HG03575 (cell line): ENCODE results near the gene MICAL3.
"Not testable (repeated sequence)": the region's sequence is repeated elsewhere in the genome, so short reads cannot be mapped to it uniquely, and the experiment has no call there.

ENCODE experiments used
- ATAC-seq: cut with Tn5 transposase; IDR thresholded peaks from one replicate; pipeline ENCODE4 v1.9.1; 2021; ENCODE audit not compliant: unreplicated experiment, insufficient number of reproducible peaks, low FRiP score; ENCODE audit errors: extremely low read depth

MICAL3 gene

DNA sequence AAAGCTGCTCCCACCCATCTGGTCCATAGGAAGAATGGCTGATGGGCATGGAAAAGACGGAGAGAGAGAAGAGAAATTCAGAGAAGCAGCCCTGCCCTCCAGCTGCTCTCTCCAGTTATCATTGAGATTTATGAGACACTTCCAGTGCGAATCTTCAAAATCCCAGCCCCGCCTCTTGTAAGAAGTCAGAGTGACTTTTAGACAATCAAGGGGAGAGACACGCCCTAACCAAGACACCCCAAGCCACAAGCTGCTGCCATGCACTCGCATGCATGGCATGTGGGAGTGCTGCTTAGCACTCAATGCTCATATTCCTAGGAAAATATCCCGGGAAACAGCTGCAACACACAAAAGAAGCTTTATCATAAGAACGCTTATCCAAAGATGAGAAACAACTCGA lies 139.5 kb downstream of the MICAL3 start:
- no peak for ATAC-seq

GRCh38 chr22:17884084-17884483 lies 140.3 kb downstream of the MICAL3 start:
- ATAC-seq, result no peak

DNA sequence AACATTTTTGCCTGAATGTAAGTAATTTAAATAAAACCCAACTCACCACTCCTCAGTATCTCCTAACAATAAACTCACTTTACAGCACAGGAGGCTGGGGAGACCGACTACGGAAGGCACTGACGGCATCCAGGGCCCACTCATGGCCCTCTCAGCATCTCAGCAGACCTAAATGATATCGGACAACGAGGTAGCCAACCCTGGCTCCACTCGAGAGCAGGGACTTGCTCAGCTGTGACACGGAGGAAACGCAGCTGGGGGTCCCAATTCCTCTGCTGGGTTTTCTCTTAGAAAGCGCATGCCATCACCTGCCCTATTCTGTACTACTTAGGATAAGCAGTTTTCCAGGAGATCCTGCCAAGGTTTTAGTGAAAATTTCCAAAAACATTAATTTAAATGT lies 141.0 kb downstream of the MICAL3 start:
- no peak for ATAC-seq

DNA sequence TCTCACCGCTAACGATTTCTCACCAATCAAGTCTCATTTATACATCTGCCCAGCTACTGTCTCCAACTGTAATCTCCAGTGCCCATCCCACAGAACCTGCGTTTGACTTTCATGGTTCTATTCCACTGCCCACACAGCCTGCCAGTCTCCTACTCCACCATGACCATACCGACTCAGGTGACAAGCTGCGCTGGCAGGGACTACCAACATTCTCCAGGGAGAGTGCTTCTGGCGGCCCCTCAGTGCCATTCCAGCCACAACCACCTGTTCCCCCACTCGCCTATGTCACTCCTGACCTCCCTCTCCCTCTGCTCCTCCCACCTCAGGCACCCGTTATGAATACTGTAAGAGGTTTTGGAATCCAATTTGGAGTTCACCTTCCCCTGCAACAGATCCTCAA lies 141.6 kb downstream of the MICAL3 start:
- no peak for ATAC-seq

DNA sequence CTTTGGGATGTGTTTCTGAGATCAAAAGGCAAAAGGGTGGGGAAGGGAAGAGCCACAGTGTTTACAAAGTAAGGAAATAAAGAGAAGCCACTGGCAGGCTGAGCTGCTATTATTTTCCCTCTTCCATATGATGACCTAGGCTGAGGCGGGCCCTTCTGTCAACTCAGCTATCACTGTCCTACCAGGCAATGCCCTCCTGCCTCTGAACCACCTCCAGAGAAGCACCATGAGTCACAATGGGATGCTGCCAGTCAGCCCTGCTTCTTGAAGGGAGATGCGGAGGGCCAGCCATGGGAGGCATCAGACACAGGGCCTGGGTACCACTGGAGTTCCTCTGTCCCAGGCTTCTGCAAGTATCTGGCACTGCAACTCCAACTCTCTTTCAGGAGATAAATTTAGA lies 142.2 kb downstream of the MICAL3 start:
- ATAC-seq, result no peak

DNA sequence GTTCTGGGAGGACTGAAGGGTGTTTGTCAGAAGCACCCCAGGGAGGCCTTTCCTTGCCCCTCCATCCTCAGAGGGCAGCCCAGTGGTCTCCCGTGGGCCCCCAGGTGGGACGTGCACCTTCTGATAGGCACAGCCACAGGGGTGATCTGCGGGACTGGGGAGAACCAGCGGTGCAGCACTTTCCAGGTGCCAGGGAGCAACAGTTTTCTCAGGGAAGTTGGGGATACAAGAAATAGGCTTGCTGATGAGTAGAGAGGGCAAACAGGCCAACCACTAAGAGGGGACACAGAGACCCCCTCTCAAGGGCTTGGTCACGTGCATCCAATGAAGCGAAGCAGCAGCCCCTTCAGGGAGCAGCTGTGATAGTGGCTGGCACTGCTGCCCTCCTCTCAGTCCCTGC lies 143.0 kb downstream of the MICAL3 start:
- no peak for ATAC-seq

GRCh38 chr22:17880468-17880867 lies 143.9 kb downstream of the MICAL3 start:
- ATAC-seq, result no peak

DNA sequence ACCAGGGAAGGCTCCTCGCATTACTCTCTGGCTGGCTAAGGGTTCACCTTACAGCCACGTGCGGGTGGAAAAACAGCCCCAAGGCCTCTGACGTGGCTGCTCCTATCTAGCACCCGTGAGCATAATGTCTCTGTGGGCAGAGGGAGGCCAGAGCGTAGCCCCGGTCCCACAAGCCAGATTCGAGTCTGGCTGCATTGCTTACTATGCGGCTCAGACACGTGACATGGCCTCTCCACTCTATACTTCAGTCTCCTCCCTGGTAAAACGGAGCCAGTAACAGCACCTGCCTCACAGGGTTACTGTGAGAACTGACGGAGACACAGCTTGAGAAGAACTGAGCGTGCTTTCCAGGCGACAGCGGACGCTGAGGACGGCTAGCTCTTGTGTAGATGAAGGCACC lies 144.3 kb downstream of the MICAL3 start:
- no peak for ATAC-seq

DNA sequence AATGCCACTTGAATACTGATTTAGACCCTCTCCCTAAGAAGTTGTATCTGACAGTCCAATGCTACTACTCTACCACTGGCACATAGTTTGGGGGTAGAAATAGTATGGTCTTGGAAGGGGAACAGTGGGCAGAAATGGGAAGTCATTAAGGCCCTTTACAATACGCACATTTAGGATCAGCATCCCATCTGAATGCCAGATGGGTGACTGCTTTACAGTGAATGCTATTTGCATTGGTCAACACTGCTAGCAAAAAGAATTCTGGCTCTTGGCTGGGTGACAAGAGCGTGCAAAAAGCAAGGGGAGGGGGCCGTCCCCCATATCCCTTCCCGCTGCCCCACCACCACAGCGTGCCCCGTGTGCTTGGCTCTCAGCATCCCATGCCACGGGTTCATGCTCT lies 145.4 kb downstream of the MICAL3 start:
- no peak for ATAC-seq

- no peak for ATAC-seq
Measured at GRCh38 chr22:17878186-17878694, 146.1 kb downstream of the MICAL3 start.

- not testable (repeated sequence) for ATAC-seq
Measured at GRCh38 chr22:17876878-17877855, 147.2 kb downstream of the MICAL3 start.

DNA sequence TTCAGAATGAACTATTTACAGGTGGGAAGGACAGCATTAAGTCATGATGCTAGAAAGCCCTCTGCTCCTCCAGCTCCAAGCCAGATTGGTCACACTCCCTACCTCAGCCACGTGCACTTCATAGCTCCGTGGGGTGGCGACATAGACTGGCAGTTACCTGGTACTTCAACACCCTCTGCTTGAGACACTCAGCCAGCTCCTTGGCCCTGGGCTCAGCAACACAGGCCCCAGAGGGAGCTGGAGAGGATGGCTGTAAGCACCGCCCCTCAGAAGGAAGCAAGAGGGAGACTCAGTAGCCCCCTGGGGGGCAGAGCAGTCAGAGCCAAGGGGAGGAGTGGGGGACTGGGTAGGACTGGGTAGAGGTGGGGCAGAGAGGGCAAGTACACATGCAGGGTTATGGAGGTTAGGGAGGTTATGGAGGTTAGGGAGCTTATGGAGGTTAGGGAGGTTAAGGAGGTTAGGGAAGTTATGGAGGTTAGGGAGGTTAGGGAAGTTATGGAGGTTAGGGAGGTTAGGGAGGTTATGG lies 148.0 kb downstream of the MICAL3 start:
- ATAC-seq, result no peak

GRCh38 chr22:17875631-17876030 lies 148.7 kb downstream of the MICAL3 start:
- no peak for ATAC-seq

- no peak for ATAC-seq
Measured at GRCh38 chr22:17875156-17875555, 149.2 kb downstream of the MICAL3 start.

GRCh38 chr22:17874231-17874905 lies 150.0 kb downstream of the MICAL3 start:
- ATAC-seq, result no peak

DNA sequence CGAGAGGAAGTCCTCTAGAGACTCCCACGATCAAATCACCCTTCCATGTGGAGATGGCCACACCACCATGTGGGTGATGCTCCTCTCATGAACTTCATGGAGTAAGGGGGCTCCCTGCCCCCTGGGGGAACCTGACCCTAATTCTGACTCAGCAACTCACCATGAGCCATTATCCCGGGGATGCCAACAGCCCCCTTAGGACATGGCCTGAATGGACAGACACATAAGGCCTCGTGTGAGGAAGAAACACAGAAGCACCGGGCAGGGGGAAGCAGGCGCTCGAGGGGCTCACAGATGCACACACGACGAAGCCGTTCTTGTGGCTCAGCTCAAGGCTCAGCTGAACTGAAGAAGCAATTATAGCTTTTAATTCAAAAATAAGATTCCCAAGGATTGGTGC lies 150.6 kb downstream of the MICAL3 start:
- ATAC-seq, result no peak

GRCh38 chr22:17873116-17873515 lies 151.2 kb downstream of the MICAL3 start:
- no peak for ATAC-seq

- ATAC-seq, result no peak
Measured at GRCh38 chr22:17872471-17872870, 151.9 kb downstream of the MICAL3 start.

DNA sequence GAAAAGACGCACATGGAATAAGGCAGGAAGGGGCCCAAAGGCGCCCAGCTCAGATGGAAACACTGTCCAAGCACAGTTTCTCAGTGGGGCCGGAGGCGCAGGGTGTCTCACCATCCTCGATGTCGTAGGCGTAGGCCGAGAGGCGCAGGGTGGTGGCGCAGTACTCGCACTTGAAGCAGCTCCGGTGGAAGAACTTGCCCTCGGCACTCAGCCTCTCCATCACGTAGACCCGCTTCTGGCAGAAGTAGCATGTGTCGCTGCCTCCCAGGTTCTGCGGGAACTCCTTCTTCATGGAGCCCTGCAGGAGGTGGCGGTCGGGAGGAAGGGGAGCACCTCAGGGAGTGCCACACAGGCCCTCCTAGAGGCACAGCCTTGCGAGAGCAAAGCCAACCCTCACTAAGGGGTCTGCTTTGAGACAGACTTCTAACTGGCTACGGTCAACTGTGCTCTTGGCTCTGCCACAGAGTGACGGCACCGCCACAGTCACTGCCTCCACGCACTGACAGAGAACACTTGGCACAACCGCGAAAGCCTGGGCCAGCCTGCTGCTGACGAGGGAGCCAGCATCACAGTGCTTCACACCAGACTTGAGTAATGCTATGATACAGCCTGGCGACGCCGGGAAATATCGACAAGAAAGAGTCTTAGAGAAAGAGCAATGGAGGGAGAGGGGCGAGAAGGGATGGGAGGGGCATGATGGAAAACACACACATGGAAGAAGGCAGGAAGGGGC lies 152.5 kb downstream of the MICAL3 start:
- ATAC-seq, result no peak
